ENCODE measurements around the gene SPARCL1.
"Not testable (repeated sequence)": the region's sequence is repeated elsewhere in the genome, so short reads cannot be mapped to it uniquely, and the experiment has no call there.

SPARCL1 gene

GRCh38 chr4:87499403-87500091 is 29.6 kb downstream of the SPARCL1 start:
- DNase-seq: no peak

GRCh38 chr4:87498446-87498900 is 30.7 kb downstream of the SPARCL1 start:
- DNase-seq: no peak

- no peak for DNase-seq
Observed at GRCh38 chr4:87497578-87497977, 31.6 kb downstream of the SPARCL1 start.

DNA sequence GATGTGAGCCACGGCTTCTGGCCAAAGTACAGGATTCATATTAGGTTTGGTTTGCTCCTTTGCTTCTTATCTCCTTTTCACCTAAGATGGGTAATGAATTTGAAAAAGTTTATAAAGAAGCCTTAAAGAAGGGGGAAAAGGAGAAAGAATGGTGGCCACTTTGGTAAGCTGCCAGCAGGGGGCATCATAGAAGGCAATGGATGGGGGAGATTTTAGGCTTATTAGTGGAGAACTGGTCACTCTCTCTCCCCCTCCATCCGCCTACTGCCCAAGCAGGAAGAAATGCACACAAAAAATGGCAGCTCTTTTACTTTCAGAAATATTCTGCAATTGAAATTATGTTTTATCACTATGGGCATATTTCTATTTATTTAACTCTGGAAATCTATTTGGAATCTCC is 32.0 kb downstream of the SPARCL1 start:
- peak; percentile 24 to 48 (median 42) for DNase-seq

- no peak for DNase-seq
Observed at GRCh38 chr4:87493115-87493514, 36.1 kb downstream of the SPARCL1 start.

DNA sequence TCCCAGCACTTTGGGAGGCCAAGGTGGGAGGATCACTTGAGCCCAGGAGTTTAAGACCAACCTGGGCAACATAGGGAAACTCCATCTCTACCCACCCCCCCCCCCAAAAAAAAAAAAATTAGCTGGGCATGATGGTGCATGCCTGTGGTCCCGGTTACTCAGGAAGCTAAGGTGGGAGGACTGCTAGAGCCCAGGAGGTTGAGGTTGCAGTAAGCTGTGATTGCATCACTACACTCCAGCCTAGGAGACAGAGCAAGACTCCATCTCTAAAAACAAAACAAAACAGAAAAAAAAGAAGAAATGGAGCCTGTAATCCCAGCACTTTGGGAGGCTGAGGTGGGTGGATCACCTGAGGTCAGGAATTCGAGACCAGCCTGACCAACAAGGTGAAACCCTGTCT is 37.3 kb downstream of the SPARCL1 start:
- not testable (repeated sequence) for DNase-seq

GRCh38 chr4:87491436-87491835 is 37.7 kb downstream of the SPARCL1 start:
- DNase-seq: no peak

- no peak for DNase-seq
Observed at GRCh38 chr4:87490664-87491369, 38.4 kb downstream of the SPARCL1 start.

- DNase-seq: no peak
Observed at GRCh38 chr4:87489678-87490077, 39.5 kb downstream of the SPARCL1 start.

- not testable (repeated sequence) for DNase-seq
Observed at GRCh38 chr4:87488666-87489065, 40.5 kb downstream of the SPARCL1 start.

DNA sequence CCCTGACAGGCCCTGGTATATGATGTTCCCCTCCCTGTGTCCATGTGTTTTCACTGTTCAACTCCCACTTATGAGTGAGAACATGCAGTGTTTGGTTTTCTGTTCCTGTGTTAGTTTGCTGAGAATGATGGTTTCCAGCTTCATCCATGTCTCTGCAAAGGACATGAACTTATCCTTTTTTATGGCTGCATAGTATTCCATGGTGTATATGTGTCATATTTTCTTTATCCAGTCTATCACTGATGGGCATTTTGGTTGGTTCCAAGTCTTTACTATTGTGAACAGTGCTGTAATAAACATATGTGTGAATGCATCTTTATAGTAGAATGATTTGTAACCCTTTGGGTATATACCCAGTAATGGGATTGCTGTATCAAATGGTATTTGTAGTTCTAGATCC is 45.9 kb downstream of the SPARCL1 start:
- not testable (repeated sequence) for DNase-seq

DNA sequence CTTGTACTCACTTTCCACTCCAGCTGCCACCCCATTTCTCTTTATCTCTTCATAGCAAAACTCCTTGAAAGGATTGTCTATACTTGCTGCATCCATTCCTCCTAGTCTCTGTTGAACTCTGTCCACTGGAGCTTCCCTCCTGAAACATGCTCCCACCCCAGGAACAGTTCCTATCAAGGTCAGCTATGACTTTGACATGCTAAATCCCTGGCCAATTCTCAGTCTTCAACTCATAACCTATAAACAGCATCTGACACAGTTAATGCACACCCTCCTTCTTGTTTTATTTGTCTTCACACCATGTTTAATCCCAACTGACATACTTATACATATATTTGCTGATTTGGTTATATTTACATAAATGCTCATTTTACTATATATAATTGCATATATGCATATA is 47.8 kb downstream of the SPARCL1 start:
- DNase-seq: no peak

- no peak for DNase-seq
Observed at GRCh38 chr4:87478732-87479250, 50.4 kb downstream of the SPARCL1 start.

DNA sequence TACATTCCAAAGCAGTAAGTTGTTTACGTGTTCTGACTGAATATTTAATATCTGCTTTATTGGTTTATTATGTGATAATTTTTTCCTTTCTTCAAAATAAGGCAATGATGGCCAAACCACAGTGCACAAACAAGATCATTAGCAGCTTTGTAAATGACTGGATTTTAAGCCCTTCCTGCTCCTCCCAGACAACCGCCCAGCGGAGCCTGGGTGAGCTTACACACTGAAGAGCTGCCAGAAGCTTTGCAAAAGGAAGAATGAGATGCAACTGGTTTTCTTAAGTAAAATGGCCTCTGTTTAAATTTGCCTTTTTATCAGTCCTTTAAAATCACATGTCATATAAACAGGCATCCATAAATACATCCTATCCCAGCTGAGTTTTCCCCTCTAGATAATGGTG is 52.2 kb downstream of the SPARCL1 start:
- DNase-seq: no peak

- no peak for DNase-seq
Observed at GRCh38 chr4:87469390-87469789, 59.8 kb downstream of the SPARCL1 start.

DNA sequence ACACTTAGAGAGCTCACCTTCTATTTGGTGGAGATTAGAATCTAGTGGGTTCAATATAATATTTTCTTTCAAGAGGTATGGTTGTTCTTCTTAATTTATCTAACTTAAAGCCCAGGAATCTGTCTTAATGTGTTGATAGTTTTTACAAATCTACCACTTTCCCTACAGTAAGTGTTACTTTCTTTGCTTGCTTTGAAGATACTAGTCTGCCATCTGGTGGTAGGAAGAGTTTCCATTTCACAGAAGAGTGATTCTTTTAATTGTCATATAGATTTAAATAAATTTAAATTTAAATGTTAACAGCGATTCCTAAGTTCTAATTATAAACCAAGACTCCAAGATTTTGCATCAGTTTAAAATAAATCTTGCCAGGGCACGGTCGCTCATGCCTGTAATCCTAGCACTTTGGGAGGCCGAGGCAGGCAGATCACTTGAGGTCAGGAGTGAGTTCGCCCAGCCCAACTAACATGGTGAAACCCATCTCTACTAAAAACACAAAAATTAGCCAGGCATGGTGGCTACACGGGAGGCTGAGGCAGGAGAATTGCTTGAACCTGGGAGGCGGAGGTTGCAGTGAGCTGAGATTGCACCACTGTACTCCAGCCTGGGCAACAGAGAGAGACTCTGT is 63.3 kb downstream of the SPARCL1 start:
- peak; percentile 57 to 73 (median 59) for DNase-seq

GRCh38 chr4:87462102-87462501 is 67.1 kb downstream of the SPARCL1 start:
- DNase-seq: no peak

GRCh38 chr4:87461281-87461700 is 67.9 kb downstream of the SPARCL1 start:
- DNase-seq: no peak

GRCh38 chr4:87458913-87459312 is 70.3 kb downstream of the SPARCL1 start:
- no peak for DNase-seq

DNA sequence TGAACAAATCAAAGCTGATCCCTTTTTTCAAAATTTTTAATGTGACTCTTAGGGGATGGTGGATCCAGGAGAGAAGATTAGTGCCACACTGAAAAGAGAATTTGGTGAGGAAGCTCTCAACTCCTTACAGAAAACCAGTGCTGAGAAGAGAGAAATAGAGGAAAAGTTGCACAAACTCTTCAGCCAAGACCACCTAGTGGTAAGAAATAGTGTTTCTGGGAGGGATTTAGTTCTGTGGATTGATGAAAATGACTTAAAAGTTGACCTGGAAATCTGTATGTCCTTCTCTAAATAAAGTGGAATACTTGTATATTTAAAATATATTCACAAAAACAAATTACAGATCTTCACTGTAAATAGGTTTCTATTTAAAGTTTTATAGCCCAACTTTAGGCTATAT is 77.6 kb downstream of the SPARCL1 start:
- no peak for DNase-seq

GRCh38 chr4:87446375-87446774 is 82.8 kb downstream of the SPARCL1 start:
- DNase-seq: not testable (repeated sequence)

GRCh38 chr4:87445964-87446363 is 83.2 kb downstream of the SPARCL1 start:
- no peak for DNase-seq

DNA sequence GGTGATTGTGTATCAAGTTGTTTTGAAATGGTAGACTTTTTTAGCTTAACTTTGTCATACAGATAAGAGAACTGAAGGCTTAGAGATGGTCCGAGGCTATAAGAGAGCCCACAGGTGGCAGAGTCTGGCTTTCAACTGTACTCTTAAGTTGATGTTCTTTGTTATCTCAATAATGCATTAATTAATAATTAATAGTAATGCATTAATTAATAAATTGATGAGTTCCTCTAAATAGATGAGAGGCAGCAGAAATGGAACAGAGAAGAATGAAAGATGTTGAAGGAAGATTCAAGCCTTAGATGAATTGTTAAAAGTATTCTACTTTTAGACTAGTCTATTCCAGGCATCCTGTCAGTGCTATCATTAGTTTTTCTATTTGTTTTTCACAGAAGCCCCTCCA is 84.4 kb downstream of the SPARCL1 start:
- DNase-seq: no peak

- no peak for DNase-seq
Observed at GRCh38 chr4:87442889-87443288, 86.3 kb downstream of the SPARCL1 start.

Data from suppressor macrophage treated with lipopolysaccharide for 1 hour (primary cell).